Measurements from ENCODE around the gene SERPINA4.

The SERPINA4 gene

DNA sequence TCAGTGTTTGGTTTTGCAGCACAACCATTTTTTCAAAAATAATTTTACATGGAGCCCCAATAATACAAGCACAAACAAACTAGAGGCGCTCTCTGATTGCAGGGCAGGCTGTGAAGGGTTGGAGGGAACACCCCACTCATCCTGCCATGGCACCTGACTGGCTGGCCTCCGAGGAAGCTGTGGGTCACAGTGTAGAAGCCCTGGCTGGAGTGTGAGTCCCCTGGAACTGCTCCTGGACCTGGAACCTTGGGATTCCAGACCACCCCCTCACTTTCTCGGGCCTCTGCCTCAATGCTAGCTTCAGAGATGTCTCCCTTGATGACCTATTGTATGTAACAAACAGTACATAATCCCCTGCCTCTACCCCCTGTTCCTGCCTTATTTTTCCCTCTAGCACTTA lies 37.1 kb upstream of the SERPINA4 start:
- no peaks in the 10 kb centered on the region for H3K36me3 ChIP-seq (ENCODE audit: control insufficient read depth in 2 of 2, insufficient read depth in 2 of 2, low read length in 2 of 2)
- H3K27me3 ChIP-seq (ENCODE audit: control insufficient read depth in 2 of 2, insufficient read depth in 2 of 2, low read length in 2 of 2) = no peaks in the 10 kb centered on the region
- peaks cover 0 to 3% of the 10 kb centered on the region in 2 donors for H3K9me3 ChIP-seq (ENCODE audit: control insufficient read depth in 2 of 2, low read length in 2 of 2)
- no peak overlapping the region for H3K4me3 ChIP-seq (ENCODE audit: low read length in 2 of 2)
- no peak overlapping the region for H3K27ac ChIP-seq (ENCODE audit: low read depth in 2 of 2, low read length in 2 of 2)
- no peak overlapping the region for H3K9ac ChIP-seq (ENCODE audit: low read depth in 1 of 2, low read length in 2 of 2)
- no peaks in the 10 kb centered on the region for H3K4me1 ChIP-seq (ENCODE audit: control insufficient read depth in 2 of 2, insufficient read depth in 2 of 2, low read length in 2 of 2)

DNA sequence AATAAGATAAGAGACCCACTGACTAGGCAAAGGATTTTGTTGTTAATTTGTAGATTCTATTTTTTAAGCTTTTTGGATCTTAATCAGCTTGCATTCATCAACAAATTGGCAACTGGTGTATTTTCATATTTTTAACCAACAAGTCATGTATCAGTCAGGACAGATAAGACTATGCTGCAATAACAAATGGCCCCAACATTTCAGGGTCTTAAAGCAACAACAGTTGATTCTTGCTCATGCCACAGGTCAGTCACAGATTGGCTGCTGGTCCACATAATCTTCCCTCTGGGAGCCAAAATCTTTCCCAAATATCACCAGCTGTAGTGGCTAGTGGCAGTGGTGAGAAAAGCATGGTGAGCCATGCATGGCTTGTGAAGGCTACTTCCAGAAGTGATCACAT lies 30.1 kb upstream of the SERPINA4 start:
- Histone ChIP-seq H3K9ac (ENCODE audit: low read depth in 1 of 2, low read length in 2 of 2) (no peak overlapping the region), H3K9me3 (ENCODE audit: control insufficient read depth in 2 of 2, low read length in 2 of 2) (peaks cover 0 to 2% of the 10 kb centered on the region in 2 donors)

DNA sequence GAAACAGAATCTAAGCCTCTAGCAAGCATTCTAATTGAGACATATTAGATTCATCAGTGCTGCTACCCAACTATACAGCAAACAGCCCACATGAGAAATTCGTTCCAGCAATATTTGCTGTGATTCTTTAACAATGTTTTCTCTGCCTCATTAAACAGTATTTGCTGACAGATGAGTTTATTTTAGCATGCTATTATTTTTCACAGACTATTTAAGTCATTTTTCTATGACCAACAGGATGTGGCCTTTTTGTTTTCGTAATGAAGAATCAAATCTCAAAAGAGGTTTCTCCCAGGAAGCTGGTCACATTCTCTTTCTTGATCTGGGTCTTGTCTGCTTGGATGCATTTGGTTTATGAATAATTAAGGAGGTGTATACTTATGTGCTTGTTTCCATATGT lies 28.8 kb upstream of the SERPINA4 start:
- no peak overlapping the region for H3K4me3 ChIP-seq (ENCODE audit: low read length in 2 of 2)
- H3K27me3 ChIP-seq (ENCODE audit: control insufficient read depth in 2 of 2, insufficient read depth in 2 of 2, low read length in 2 of 2) = peaks cover 2 to 3% of the 10 kb centered on the region in 2 donors
- no peak overlapping the region for H3K27ac ChIP-seq (ENCODE audit: low read depth in 2 of 2, low read length in 2 of 2)
- H3K4me1 ChIP-seq (ENCODE audit: control insufficient read depth in 2 of 2, insufficient read depth in 2 of 2, low read length in 2 of 2) = no peaks in the 10 kb centered on the region
- H3K36me3 ChIP-seq (ENCODE audit: control insufficient read depth in 2 of 2, insufficient read depth in 2 of 2, low read length in 2 of 2) = no peaks in the 10 kb centered on the region
- H3K9me3 ChIP-seq (ENCODE audit: control insufficient read depth in 2 of 2, low read length in 2 of 2) = peaks cover 0 to 2% of the 10 kb centered on the region in 2 donors
- H3K9ac ChIP-seq (ENCODE audit: low read depth in 1 of 2, low read length in 2 of 2) = no peak overlapping the region

More for the DNA sequence above, 30.1 kb upstream of the SERPINA4 start:
- Histone ChIP-seq H3K4me3 (ENCODE audit: low read length in 2 of 2) (no peak overlapping the region), H3K4me1 (ENCODE audit: control insufficient read depth in 2 of 2, insufficient read depth in 2 of 2, low read length in 2 of 2) (no peaks in the 10 kb centered on the region), H3K36me3 (ENCODE audit: control insufficient read depth in 2 of 2, insufficient read depth in 2 of 2, low read length in 2 of 2) (no peaks in the 10 kb centered on the region), H3K27me3 (ENCODE audit: control insufficient read depth in 2 of 2, insufficient read depth in 2 of 2, low read length in 2 of 2) (no peaks in the 10 kb centered on the region), H3K27ac (ENCODE audit: low read depth in 2 of 2, low read length in 2 of 2) (no peak overlapping the region)

DNA sequence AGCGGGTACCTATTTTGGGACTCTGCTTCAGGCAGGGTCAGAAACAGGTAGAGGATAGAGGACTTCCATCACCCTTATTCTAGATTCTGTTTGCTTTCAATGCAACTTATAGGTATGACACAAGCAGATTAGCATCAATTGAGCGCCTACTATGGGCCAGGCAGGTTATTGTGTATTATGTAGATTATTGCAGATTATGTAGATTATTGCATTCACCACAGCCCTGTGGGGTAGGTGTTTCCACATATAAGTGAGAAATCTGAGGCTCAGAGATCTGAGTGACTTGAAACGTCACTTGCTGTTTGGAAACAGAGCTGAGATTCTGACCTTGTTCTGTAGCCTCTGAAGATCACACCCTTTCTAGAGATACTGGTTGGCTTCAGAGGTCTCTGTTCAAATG lies 25.7 kb upstream of the SERPINA4 start:
- H3K27me3 ChIP-seq (ENCODE audit: control insufficient read depth in 2 of 2, insufficient read depth in 2 of 2, low read length in 2 of 2) = peaks cover 3 to 4% of the 10 kb centered on the region in 2 donors
- no peak overlapping the region for H3K4me3 ChIP-seq (ENCODE audit: low read length in 2 of 2)
- no peaks in the 10 kb centered on the region for H3K36me3 ChIP-seq (ENCODE audit: control insufficient read depth in 2 of 2, insufficient read depth in 2 of 2, low read length in 2 of 2)
- H3K9ac ChIP-seq (ENCODE audit: low read depth in 1 of 2, low read length in 2 of 2) = no peak overlapping the region
- H3K9me3 ChIP-seq (ENCODE audit: control insufficient read depth in 2 of 2, low read length in 2 of 2) = peaks cover 0 to 2% of the 10 kb centered on the region in 2 donors
- H3K27ac ChIP-seq (ENCODE audit: low read depth in 2 of 2, low read length in 2 of 2) = no peak overlapping the region
- H3K4me1 ChIP-seq (ENCODE audit: control insufficient read depth in 2 of 2, insufficient read depth in 2 of 2, low read length in 2 of 2) = no peaks in the 10 kb centered on the region

DNA sequence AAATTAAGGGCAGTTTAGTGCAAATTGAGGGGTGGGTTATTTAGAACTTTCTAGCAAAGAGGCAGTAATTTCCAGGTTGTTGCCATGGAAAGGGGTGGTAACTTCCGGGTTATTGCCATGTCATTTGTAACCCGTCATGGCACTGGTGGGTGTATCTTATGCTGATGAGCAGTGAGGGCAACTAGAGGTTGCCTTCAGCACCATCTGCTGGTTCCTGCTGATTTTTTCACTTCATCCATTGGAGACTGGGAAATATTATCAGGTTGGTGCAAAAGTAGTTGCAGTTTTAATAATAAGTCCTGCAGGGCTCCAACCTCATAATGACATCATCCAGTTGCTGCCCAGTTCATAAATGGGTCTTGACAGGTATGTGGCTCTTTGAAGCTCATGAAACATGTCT lies 24.4 kb upstream of the SERPINA4 start:
- H3K9me3 ChIP-seq (ENCODE audit: control insufficient read depth in 2 of 2, low read length in 2 of 2) = no peaks in the 10 kb centered on the region
- H3K36me3 ChIP-seq (ENCODE audit: control insufficient read depth in 2 of 2, insufficient read depth in 2 of 2, low read length in 2 of 2) = no peaks in the 10 kb centered on the region
- no peaks in the 10 kb centered on the region for H3K4me1 ChIP-seq (ENCODE audit: control insufficient read depth in 2 of 2, insufficient read depth in 2 of 2, low read length in 2 of 2)
- no peak overlapping the region for H3K4me3 ChIP-seq (ENCODE audit: low read length in 2 of 2)
- H3K27me3 ChIP-seq (ENCODE audit: control insufficient read depth in 2 of 2, insufficient read depth in 2 of 2, low read length in 2 of 2) = peaks cover 3 to 4% of the 10 kb centered on the region in 2 donors
- H3K9ac ChIP-seq (ENCODE audit: low read depth in 1 of 2, low read length in 2 of 2) = no peak overlapping the region
- H3K27ac ChIP-seq (ENCODE audit: low read depth in 2 of 2, low read length in 2 of 2) = no peak overlapping the region

DNA sequence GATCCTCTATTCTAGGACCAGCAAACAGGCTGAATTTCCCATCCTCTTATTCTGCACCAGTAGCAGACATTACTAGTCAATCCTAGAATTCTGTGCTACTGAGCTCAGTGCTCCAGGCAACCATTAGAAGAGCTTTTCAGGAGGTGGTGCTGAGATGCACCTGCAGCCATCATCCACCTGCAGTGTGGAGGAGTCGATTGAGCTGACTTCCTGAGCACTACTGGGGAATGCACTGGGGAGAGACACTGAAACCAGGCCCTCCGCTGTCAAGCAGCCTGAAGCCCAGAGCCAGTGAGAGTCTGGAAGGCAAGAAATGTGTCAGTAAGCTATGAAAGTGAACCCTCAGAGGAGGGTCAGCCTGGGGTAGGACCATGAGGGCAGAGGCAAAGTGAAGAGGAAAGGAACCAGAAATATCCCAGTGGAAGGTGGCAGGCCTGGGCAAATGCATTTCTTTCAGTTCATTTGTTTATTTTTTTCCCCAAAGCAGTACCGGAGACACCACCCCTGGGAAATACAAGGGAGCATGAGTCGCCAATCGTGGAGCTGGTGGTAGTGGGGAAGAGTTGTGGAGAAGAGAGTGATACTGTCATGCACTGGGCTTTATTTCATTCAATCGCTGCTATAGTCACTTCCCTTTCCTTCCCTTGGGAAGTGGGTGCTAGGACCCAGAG lies 23.0 kb upstream of the SERPINA4 start:
- H3K9me3 ChIP-seq (ENCODE audit: control insufficient read depth in 2 of 2, low read length in 2 of 2) = no peaks in the 10 kb centered on the region
- peaks cover 3 to 4% of the 10 kb centered on the region in 2 donors for H3K27me3 ChIP-seq (ENCODE audit: control insufficient read depth in 2 of 2, insufficient read depth in 2 of 2, low read length in 2 of 2)

DNA sequence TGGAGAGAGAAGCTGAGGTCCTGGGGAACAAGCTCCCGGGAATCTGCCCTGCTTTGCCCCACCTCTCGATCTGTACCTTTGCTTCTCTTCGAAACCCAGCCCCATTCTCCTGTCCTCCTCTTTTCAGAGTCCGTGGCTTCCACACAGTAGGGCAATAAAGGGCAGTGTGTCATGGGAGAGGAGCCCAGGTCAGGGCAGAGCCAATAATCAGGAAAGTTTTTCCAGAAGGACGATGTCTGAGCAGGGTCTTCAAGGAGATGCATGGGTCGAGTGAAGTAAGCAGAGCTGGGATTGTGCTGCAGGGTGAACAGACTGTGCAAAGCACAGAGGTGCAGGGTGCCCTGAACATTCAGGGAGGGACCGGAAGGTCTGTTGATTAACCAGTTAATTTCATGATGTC lies 22.1 kb upstream of the SERPINA4 start:
- Histone ChIP-seq H3K4me3 (ENCODE audit: low read length in 2 of 2) (no peak overlapping the region), H3K4me1 (ENCODE audit: control insufficient read depth in 2 of 2, insufficient read depth in 2 of 2, low read length in 2 of 2) (no peaks in the 10 kb centered on the region), H3K36me3 (ENCODE audit: control insufficient read depth in 2 of 2, insufficient read depth in 2 of 2, low read length in 2 of 2) (no peaks in the 10 kb centered on the region), H3K27ac (ENCODE audit: low read depth in 2 of 2, low read length in 2 of 2) (no peak overlapping the region), H3K9me3 (ENCODE audit: control insufficient read depth in 2 of 2, low read length in 2 of 2) (no peaks in the 10 kb centered on the region), H3K27me3 (ENCODE audit: control insufficient read depth in 2 of 2, insufficient read depth in 2 of 2, low read length in 2 of 2) (peaks cover 3 to 4% of the 10 kb centered on the region in 2 donors), H3K9ac (ENCODE audit: low read depth in 1 of 2, low read length in 2 of 2) (no peak overlapping the region)

More for the DNA sequence above, 23.0 kb upstream of the SERPINA4 start:
- no peaks in the 10 kb centered on the region for H3K4me1 ChIP-seq (ENCODE audit: control insufficient read depth in 2 of 2, insufficient read depth in 2 of 2, low read length in 2 of 2)
- H3K9ac ChIP-seq (ENCODE audit: low read depth in 1 of 2, low read length in 2 of 2) = no peak overlapping the region
- no peak overlapping the region for H3K27ac ChIP-seq (ENCODE audit: low read depth in 2 of 2, low read length in 2 of 2)
- no peaks in the 10 kb centered on the region for H3K36me3 ChIP-seq (ENCODE audit: control insufficient read depth in 2 of 2, insufficient read depth in 2 of 2, low read length in 2 of 2)
- H3K4me3 ChIP-seq (ENCODE audit: low read length in 2 of 2) = no peak overlapping the region

DNA sequence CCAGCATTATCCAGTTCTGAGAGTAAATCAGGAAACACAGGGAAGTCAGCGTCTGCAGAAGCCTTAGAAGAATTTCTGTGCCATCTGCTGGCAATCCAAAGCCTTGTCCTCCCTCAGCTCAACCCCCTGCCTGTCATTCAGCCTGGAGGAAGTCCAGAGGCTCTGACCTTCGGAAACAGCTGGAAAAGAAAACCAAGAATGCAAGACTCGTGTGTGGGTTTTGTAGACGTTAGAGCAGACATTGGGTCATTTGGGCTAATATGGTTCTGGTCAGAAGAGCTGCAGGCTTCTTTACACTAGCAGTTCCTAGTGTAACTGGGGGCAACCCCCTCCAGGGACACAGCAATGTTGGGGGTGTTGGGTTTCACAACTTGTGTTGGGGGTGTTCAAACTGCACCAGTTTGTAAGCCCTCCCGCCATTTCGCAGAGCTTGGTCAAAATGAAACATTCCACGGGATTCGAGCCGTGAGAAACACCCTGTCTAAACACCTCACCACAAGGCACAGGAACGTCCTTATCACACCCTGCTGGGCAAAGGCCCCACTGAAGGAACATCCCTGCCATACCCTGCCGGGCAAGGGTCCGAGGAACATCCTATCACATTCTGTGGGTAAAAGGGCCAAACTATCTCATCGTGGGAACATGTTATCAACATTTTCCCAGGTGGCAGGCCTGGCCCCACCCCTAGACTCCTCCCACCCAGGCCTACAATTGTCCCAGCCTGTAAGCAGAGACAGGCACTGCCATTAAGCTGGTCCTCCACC lies 21.0 kb upstream of the SERPINA4 start:
- Histone ChIP-seq H3K27me3 (ENCODE audit: control insufficient read depth in 2 of 2, insufficient read depth in 2 of 2, low read length in 2 of 2) (peaks cover 3 to 4% of the 10 kb centered on the region in 2 donors), H3K27ac (ENCODE audit: low read depth in 2 of 2, low read length in 2 of 2) (no peak overlapping the region), H3K9ac (ENCODE audit: low read depth in 1 of 2, low read length in 2 of 2) (no peak overlapping the region), H3K4me3 (ENCODE audit: low read length in 2 of 2) (no peak overlapping the region), H3K4me1 (ENCODE audit: control insufficient read depth in 2 of 2, insufficient read depth in 2 of 2, low read length in 2 of 2) (no peaks in the 10 kb centered on the region), H3K9me3 (ENCODE audit: control insufficient read depth in 2 of 2, low read length in 2 of 2) (no peaks in the 10 kb centered on the region), H3K36me3 (ENCODE audit: control insufficient read depth in 2 of 2, insufficient read depth in 2 of 2, low read length in 2 of 2) (no peaks in the 10 kb centered on the region)

DNA sequence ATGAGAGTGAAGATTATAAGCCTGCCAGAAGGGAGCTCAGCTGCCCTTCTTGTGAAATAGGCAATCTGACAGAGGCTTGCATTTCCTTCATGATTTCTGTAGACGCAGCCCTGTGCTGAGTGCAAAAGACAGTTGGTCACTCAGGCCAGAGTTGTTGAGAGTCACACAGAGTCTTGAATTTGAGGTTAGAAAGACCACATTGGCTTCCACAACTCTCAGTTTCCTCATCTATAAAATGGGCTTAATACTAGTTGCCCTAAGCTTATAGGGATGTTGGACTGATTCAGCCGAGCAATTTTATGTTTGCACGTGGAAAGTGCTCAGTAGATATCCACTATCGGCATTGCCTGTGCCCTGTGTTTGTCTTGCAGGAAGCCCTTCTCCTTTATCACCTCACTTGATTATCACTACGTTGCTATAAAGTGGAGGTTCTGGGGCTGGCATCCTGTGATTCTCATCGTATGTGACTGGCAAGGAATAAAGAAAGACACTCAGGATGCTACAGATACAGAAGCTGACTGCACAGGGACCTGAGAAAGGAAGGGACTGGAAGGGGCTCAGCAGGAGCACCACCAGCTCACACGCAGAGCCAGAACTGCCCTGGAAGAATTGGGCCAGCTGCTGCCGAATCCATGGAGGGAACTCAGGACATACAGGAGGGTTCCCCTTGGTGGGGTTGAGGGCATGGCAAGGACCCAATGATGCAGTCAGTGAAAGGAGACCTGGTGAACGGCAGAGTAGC lies 19.8 kb upstream of the SERPINA4 start:
- H3K9ac ChIP-seq (ENCODE audit: low read depth in 1 of 2, low read length in 2 of 2) = no peak overlapping the region
- no peaks in the 10 kb centered on the region for H3K36me3 ChIP-seq (ENCODE audit: control insufficient read depth in 2 of 2, insufficient read depth in 2 of 2, low read length in 2 of 2)
- no peaks in the 10 kb centered on the region for H3K9me3 ChIP-seq (ENCODE audit: control insufficient read depth in 2 of 2, low read length in 2 of 2)
- H3K27me3 ChIP-seq (ENCODE audit: control insufficient read depth in 2 of 2, insufficient read depth in 2 of 2, low read length in 2 of 2) = peaks cover 2 to 4% of the 10 kb centered on the region in 2 donors
- no peak overlapping the region for H3K4me3 ChIP-seq (ENCODE audit: low read length in 2 of 2)
- H3K27ac ChIP-seq (ENCODE audit: low read depth in 2 of 2, low read length in 2 of 2) = no peak overlapping the region
- no peaks in the 10 kb centered on the region for H3K4me1 ChIP-seq (ENCODE audit: control insufficient read depth in 2 of 2, insufficient read depth in 2 of 2, low read length in 2 of 2)

All from mucosa of rectum (tissue), 2 donors.